HG03280 (cell line): Measurements from ENCODE around the gene CSNK2A2.

ENCODE experiments used
- ATAC-seq: cut with Tn5 transposase; IDR thresholded peaks from one replicate; pipeline ENCODE4 v1.9.1; 2021; ENCODE audit warnings: mild to moderate bottlenecking, moderate library complexity; ENCODE audit not compliant: unreplicated experiment

Gene CSNK2A2

DNA sequence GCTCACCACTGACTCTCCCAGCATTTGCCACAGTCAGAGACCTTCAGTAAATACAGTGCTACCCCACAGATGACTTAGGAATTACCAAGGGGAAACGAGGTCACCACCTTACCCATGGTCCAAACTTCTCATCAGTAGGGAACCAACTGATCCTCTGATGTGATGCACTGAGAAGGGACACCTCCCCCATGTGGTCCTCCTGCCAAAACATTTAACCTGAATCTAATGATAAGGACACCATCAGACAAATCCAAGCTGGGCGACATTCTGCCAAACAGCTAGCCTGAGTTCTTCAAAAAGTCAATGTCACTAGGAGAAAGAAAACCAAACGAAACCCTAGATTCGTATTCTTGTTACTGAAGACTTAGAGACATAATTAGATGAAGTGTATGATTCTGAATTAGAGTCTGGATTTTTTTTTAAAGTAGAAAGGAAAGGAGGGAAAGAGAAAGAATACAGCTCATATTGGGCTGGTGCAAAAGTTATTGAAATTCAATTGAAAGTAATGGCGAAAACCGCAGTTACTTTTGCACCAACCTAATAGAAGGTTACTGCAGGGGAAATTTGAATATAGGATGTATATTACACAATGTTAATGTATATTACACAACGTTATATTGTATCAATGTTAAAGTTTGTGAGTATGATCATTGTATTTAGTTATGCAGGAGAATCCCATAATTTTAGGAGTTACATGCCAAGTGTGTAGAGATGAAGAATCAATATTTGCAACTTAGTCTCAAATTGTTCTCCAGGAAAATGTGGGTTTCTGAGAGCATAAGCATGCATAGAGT lies 2.3 kb upstream of the CSNK2A2 start:
- ATAC-seq, result no peak

DNA sequence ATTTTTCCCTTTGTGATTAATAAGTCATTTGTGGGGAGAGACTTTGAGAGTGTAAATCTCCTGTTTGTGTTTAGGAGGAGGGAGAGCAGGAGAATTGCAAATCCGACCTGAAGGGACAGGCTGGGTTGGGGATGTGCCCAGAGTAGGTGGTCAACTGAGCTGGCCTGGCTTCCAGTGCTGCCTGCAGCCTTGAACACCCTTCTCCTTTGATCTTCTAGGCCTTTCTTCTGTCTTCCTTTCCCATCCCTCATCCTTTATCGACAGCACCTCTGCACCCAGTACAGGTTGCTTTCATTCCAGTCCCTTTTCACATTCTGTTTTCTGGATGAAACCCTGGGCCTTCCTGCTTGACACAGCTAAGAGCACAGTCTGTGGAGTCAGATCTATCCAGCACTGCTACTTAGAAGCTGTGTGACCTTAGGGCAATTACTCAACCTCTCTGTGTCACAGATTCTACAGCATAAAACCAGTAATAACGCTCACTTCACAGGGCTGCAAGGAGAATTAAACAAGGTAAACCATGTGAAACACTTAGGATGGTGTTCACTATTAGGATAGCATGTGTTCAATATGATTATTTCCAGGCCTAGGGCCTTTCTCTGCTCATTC lies 1.0 kb upstream of the CSNK2A2 start:
- ATAC-seq, result no peak

- ATAC-seq, result peak; percentile 36
Measured at GRCh38 chr16:58197314-58198012, 443 bp downstream of the CSNK2A2 start.

DNA sequence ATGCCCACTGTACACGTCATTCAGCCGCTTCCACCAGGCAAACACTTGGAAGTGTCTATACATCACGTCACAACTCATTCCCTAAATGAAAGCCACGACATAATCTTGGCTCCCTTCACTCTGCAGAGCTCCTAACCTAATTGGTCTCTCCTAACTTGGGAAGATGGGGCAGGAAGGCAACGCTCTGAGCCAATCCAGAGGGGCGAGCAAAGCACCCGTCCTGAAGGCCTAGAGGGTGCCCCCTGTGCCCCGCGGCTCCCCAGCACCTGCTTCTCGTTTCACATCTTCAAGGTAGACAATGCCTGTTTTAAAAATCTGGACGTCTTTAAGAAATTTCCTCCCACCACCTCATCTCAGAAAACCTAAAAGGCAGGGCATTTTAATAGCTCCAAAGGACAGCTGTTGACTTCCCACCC lies 1.0 kb downstream of the CSNK2A2 start:
- no peak for ATAC-seq

DNA sequence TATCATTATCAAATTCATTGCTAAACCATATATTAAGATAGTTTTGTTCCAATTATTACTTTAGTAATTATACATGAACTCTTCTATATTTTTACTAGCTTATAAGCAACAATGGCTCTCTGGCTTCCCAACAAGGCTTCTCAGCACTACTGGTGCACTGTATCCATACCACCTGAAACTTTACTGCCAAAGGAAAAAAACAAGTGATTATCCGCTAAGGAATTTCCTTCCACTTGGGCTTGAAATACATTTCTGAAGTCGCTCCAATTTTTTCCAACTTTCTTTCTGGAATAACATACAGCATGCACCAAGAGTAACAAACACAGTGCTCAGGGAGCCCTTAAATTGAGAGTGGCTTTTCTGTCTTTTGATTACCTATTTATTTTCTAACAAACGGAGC lies 2.1 kb downstream of the CSNK2A2 start:
- no peak for ATAC-seq

GRCh38 chr16:58195344-58195743 lies 2.6 kb downstream of the CSNK2A2 start:
- ATAC-seq, result no peak

- no peak for ATAC-seq
Measured at GRCh38 chr16:58194790-58195189, 3.1 kb downstream of the CSNK2A2 start.

- no peak for ATAC-seq
Measured at GRCh38 chr16:58187665-58188421, 10.1 kb downstream of the CSNK2A2 start.

DNA sequence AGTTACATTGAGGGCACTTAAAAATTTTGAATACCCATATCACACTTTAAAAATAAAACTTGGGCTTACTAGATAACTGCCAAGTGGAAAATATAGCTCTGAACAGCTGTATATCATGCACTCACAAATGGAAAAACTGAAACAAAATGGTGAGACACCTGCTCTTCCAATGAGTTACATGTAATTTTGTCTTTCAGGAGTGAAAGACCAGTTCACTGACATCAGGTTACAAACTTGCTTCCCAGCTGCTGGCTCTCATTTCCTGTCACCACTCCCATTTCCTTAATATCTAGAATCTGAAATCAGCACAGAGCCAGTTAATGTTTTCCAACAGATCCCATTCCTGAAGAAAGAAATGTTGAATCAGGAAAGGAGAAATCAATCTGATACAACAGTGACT lies 10.8 kb downstream of the CSNK2A2 start:
- no peak for ATAC-seq

GRCh38 chr16:58186176-58186944 lies 11.5 kb downstream of the CSNK2A2 start:
- ATAC-seq, result no peak

GRCh38 chr16:58177353-58177710 lies 20.6 kb downstream of the CSNK2A2 start:
- no peak for ATAC-seq

GRCh38 chr16:58176608-58177352 lies 21.1 kb downstream of the CSNK2A2 start:
- no peak for ATAC-seq

DNA sequence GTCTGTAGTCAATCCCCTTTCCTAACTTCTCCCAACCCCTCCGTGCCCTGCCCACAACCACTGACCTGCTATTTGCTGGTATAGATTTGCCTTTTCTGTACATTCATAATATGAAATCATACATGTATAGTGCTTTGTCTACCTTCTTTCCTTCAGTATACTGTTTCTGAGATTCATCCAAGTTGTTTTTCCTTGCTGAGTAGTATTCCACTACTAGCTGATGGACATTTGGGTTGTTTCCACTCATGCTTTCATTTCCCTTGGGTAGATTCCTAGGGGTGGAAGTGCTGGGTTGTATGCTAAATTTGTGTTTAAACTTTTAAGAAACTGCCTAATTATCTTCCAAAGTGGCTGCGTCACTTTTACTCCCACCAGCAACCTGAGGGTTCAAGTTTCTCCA lies 27.7 kb downstream of the CSNK2A2 start:
- no peak for ATAC-seq

GRCh38 chr16:58160855-58161254 lies 37.1 kb downstream of the CSNK2A2 start:
- no peak for ATAC-seq

- ATAC-seq, result no peak
Measured at GRCh38 chr16:58158725-58159124, 39.2 kb downstream of the CSNK2A2 start.

DNA sequence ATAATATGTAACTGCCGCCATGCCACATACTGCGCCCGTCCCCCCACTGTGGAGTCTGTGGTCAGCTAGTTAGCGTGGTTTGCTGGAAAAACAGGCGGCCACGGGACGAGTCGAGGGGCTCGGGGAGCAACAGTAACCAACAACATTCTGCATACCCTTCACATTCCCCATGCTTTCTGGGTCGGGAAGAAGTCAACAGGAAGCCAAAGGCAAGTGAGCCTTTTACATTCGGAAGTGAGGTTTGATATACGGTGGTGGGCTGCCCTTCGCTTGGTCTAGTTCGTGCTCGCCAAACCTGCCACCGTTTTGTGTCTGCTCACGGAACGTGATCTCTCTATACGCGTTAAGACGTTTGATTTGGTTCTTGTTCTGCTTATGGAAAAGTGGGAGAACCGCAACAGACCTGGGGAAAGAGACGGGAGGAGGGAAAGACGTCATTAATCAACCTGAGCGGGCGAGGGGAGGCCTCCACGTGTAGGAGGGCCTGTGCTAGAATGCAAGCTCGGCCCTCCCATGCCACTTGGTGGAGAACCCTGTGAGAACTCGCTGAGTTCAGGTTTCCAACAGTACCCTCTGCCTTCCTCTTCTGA lies 39.9 kb downstream of the CSNK2A2 start:
- no peak for ATAC-seq

- ATAC-seq, result no peak
Measured at GRCh38 chr16:58157239-58157638, 40.7 kb downstream of the CSNK2A2 start.

- no peak for ATAC-seq
Measured at GRCh38 chr16:58155839-58156238, 42.1 kb downstream of the CSNK2A2 start.

DNA sequence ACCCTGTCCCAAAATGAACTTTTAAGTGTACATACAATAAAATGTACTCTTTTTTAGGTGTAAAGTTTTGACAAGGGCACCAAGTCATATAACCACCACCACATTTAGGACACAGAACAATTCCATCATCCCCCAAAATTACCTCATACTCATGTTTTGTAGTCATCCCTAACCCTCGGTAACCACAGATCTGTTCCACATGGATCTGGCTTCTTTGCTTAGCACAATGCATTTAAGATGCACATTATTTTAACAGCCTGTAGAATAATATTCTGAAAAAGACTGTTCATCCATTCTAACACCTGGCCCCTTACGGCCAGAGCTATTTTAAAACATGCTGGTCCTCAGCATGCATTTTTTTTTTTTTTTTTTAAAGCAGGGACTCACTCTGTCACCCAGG lies 43.6 kb downstream of the CSNK2A2 start:
- no peak for ATAC-seq
